Measurements from ENCODE around the gene DDX6.

DNA sequence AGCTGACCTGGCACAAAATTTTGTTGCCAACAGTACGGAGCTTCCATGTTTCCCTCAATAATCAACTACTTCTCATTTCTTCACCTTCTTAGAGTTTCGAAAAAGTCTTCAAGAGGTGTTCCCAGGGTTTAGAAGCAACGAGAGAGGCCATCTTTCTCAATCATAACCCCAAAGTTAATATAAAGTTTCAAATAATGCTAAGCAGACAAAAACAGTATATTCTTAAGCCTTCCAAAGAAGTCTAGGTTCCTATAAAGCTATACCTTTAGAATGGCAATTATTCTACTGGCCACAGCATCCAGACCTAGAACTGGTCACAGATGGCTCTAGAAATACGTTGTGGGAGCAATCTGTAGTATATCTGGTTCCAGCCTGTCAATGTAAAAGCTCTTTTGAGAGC, 16.9 kb downstream of the DDX6 start:
- no peak for TF ChIP-seq POLR2AphosphoS5 (IDR thresholded peaks at IDR 0.05; ENCODE audit: low read depth, low read length)
- no peak for TF ChIP-seq POLR2A (IDR thresholded peaks at IDR 0.05; ENCODE audit: low read depth, low read length)
- no peak for TF ChIP-seq TAF1 (IDR thresholded peaks at IDR 0.05; ENCODE audit: borderline replicate concordance, low read depth, low read length)
